Urothelium cell line (cell line): ENCODE results near the gene VENTX.

Source experiments
- DNase-seq: peaks from one replicate; pipeline ENCODE4 v3.0.0; 2011; ENCODE audit warnings: low spot score, mixed read lengths
- FAIRE-seq: peaks from 2 replicates; lab custom pipeline; 2011; peaks lifted over from hg19 to GRCh38; lab: Jason Lieb, UNC

Gene VENTX

DNA sequence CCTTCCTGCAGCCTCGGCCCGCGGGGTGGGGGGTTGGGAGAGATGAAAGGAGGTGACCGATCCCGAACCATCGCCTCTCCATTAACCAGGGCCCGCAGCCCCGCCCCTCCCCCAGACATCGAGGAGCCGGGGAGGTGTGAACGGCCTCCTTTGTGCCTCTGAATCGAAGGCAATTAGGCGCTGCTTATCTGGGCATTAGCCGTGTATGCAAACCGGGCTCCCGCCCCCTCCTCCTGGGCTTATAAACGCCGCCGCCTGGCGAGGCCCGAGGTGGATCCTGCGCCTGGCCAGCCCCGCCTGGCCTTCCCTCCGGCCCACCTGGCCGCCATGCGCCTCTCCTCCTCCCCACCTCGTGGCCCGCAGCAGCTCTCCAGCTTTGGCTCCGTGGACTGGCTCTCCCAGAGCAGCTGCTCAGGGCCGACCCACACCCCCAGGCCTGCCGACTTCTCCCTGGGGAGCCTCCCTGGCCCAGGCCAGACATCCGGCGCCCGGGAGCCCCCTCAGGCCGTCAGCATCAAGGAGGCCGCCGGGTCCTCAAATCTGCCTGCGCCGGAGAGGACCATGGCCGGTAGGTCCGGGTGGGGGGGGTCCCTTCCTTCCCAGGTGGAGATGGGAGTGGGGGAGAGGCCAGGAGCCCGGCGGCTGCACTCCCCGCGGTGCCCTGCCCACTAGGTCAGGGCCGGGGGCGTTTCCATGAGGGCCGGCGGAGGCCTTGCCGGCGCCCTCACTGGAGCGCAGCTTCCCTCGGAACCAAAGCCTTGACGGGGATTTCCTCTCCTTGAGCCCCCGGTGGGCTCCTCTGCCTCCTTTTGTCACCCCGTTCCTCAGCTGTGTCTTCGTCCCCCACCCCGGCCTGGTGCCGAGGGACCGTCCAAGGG is at the start of gene VENTX:
Gene VENTX, plus strand, starts transcription at position 268 of the 878 bp plus-strand sequence. Its CDS starts 60 bp downstream, at position 328.
- DNase-seq (no peak), FAIRE-seq (no peak)

GRCh38 chr10:133187906-133188681 is 49.6 kb upstream of the VENTX start:
- DNase-seq (no peak), FAIRE-seq (no peak)

DNA sequence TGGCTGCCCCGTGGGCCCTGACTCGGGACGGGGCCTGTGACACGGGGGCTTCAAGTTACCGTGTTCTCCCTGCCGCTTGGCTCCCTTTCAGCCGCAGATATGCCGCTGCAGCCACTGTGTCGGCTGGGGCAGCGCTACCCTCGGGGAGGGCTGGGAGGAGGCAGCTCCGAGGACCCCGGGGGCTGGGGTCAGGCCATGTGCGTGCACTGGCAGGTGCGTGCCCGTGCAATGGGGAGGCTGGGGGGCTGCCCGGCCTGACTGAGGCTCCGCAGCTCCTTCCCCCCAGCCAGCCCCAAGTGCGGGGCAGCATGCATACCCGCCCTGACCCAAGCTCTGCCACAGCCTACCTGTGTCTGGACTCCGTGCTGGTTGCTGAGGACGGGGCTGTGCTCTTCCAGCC is 48.4 kb upstream of the VENTX start:
- DNase-seq (no peak), FAIRE-seq (no peak)

- DNase-seq, result no peak
- FAIRE-seq, result no peak
Measured at GRCh38 chr10:133189726-133190125, 47.9 kb upstream of the VENTX start.

DNA sequence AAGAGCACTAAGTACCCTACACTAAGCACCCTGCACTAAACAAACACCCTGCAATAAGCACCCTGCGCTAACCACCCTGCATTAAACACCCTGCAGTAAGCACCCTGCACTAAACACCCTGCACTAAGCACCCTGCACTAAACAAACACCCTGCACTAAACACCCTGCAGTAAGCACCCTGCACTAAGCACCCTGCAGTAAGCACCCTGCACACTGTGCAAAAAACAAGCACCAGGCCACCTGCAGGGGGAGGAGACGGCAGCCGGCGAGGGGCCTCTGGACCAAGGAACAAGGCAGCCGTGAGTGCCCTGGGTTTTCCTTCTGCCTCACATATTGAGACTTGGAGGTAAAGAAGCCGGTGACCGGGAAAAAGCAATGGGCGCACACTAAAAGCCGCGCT is 47.4 kb upstream of the VENTX start:
- DNase-seq (no peak), FAIRE-seq (no peak)

- no peak for DNase-seq
- no peak for FAIRE-seq
Measured at GRCh38 chr10:133191651-133192050, 46.0 kb upstream of the VENTX start.

GRCh38 chr10:133194151-133194550 is 43.5 kb upstream of the VENTX start:
- FAIRE-seq, result no peak
- no peak for DNase-seq

DNA sequence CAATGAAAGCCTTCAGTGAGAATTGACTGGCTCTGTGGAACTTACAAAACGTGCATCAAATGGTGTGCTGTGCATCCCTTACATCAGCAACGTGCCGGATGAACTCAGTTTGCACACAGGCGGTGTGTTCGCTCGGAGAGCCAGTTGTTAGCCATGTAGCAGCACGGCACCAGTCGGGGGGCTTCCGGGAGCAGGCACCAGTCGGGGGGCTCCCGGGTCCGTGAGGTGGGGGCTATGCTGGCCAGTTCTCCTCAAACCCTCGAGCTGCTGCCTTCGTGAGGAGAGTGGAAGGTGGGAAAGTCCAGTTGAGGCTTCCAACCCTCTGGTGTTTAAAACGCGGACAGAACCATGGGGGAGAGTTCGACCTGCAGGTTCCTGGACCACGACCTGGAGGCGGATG is 42.6 kb upstream of the VENTX start:
- no peak for DNase-seq
- FAIRE-seq, result no peak

DNA sequence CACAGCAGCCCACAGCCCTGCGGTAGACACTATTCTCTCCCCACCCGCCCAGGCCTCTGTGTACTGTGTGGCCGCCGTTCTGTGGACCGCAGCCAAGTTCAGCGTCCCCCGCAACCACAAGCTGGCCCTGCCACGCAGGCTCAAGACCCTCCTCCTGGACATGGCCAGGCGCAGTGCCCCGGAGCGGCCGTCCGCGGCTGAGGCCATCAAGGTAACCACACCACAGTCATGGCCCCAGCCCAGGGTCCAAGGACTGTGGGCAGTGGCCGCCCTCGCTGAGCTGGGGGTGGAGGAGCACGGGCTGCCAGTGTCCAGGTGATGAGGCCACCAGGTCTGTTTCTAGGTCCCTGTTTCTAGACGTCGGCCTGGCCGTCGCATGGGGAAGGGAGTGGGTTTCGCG is 42.0 kb upstream of the VENTX start:
- FAIRE-seq, result no peak
- no peak for DNase-seq

DNA sequence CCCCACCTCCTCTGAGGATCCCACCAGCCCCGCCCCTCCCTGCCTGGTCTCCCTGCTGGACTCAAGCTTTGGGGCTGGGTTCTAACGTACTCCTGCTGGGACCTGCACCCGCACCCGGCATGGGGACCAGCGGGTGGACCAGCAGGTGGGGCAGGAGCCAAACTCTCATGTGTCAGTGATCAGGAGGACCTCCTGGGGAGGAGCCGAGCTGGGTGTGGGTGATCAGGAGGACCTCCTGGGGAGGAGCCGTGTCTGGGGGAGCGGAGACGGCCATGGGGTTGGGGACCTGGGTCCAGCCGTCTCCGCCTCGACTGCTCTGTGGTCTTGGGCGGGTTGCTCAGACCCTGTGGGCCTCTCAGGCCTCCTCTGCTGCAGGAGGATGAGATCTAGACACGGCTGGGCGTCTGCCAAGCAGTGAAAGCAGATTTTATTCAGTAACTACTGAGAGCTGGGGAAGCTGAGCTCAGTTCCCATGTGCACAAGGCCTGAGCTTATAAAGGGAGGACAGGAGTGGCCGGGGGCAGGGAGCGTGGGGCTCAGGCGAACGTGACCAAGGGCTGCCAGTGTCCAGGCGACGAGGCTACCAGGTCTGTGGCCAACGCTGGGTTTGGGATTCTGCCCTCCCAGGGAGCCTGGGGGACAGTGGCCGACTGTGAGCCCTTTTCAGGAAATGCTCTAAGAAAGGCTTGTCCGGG is 41.3 kb upstream of the VENTX start:
- FAIRE-seq (no peak), DNase-seq (no peak)

- FAIRE-seq, result no peak
- no peak for DNase-seq
Measured at GRCh38 chr10:133196936-133197758, 40.5 kb upstream of the VENTX start.

DNA sequence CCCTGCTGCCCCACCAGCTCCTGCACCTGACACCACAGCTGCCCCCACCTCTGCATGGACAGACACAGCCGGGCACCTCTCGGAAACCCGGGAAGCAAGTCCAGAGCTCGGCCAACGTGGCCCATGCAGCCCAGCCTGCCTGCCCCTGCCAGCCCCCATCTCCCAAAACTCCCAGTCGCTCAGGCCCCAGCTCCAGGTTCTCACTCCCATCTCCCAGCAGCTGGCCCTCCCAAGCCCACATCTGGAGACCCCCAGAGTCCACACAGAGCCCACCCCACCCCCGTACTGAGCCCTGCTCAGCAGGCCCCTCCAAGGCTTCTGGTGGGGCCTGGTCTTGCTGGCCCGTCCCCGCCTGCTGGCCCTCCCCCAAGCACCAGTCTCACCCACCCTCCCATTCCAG is 39.9 kb upstream of the VENTX start:
- DNase-seq (no peak), FAIRE-seq (no peak)

DNA sequence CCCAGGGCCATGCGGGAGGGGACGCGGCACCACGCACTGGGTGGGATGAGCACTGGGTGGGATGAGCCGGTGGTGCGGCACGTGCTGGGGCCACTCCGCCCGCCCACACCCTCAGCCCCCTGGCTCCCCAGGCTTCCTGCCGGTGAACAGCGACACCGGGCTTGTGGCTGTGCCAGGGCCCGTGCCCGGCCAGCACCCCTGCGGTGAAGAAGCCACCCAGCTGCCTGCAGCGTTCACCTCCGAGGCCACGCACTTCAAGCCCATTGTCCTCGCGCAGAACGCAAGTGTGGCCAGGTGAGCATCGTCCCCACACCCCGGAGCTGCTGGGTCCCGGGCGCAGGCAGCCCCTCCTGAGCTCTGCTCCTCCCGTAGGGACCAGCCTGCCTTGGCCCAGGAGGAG is 39.4 kb upstream of the VENTX start:
- DNase-seq, result no peak
- FAIRE-seq, result no peak

- FAIRE-seq, result no peak
- no peak for DNase-seq
Measured at GRCh38 chr10:133198621-133199487, 38.8 kb upstream of the VENTX start.

GRCh38 chr10:133199488-133199885 is 38.2 kb upstream of the VENTX start:
- FAIRE-seq (no peak), DNase-seq (no peak)

DNA sequence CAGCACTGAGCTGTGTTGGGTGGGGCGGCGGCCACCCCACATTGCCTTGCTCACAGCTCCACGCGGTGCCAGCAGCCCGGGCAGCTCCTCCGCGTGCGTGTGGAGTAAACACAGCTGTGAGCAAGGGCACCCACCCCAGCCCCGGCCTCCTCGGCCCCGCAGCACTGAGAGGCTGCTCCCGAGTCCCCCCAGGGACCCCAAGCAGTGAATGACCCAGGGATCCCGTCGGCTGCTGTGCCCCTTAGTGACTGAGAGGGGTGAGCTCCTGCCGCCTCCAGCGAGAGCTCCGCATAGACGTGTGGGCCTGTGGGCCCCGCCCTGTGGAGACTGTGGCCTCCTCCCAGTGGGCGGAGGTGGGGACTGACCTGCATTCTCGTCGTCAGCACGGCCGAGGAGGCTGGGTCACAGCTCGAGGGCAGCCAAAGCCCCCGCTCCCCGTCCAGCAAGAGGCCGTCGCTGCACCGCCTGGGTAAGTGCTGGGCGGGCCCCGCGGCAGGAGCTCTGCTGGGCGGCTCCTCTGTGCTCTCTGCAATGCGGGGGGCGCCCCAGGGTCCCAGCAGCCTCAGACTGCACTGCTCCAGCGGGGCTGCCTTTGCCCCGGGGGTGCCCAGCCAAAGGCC is 37.6 kb upstream of the VENTX start:
- FAIRE-seq, result no peak
- DNase-seq, result no peak

- no peak for DNase-seq
- no peak for FAIRE-seq
Measured at GRCh38 chr10:133200621-133201031, 37.0 kb upstream of the VENTX start.

GRCh38 chr10:133201151-133201947 is 36.3 kb upstream of the VENTX start:
- DNase-seq (no peak), FAIRE-seq (no peak)
